ENCODE measurements around the gene ZNF326.

ZNF326 gene

DNA sequence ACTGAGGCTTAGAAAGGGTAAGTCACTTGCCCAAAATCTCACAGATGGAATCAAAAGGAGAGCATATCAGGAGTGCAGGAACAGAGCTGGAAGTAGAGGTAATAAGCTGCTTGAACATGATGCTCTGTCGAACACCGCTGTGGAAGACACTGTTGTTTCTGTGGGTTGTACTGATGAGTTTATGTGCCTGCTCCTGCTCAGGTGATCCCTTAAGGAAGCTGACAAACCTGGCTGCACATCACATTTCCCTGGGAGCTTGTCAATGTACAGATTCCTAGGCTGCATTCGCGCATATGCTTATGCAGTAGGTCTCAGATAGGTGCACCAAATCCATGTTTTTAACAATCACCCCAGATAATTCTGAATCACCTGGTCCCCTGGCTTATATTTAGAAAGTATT lies 79.7 kb downstream of the ZNF326 start:
- no peak overlapping the region for H3K4me3 ChIP-seq (replicated peaks in 1 of 2; ENCODE audit: low read depth in 2 of 2, low read length in 2 of 2)
- TF ChIP-seq, protein P1, sequence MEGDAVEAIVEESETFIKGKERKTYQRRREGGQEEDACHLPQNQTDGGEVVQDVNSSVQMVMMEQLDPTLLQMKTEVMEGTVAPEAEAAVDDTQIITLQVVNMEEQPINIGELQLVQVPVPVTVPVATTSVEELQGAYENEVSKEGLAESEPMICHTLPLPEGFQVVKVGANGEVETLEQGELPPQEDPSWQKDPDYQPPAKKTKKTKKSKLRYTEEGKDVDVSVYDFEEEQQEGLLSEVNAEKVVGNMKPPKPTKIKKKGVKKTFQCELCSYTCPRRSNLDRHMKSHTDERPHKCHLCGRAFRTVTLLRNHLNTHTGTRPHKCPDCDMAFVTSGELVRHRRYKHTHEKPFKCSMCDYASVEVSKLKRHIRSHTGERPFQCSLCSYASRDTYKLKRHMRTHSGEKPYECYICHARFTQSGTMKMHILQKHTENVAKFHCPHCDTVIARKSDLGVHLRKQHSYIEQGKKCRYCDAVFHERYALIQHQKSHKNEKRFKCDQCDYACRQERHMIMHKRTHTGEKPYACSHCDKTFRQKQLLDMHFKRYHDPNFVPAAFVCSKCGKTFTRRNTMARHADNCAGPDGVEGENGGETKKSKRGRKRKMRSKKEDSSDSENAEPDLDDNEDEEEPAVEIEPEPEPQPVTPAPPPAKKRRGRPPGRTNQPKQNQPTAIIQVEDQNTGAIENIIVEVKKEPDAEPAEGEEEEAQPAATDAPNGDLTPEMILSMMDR (IDR thresholded peaks at IDR 0.05; ENCODE audit: low read depth, low read length) = no peak
- DNase-seq (ENCODE audit: low read depth in 2 of 2) = no peak

DNA sequence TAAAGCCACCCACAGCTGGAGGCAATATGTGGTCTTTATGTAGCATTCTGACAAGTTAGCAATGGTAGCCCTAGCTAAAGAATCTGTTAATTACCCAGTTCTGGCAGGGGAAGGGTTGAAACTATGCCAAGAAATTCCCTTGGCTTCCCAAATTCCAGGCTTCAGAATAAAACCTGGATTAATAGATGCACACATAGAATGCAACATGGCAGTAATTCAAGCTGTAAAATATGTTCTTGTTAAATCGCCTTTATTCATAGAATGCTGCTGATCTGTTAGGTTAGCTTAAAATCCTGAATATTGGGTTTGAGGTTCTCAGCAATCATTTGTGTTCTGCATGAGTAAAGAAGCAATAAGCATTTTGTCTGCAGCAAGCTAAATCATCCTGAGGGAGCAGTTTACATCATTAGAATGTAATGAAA lies 80.1 kb downstream of the ZNF326 start:
- H3K4me3 ChIP-seq (replicated peaks in 1 of 2; ENCODE audit: low read depth in 2 of 2, low read length in 2 of 2) = no peak overlapping the region
- no peak for DNase-seq (ENCODE audit: low read depth in 2 of 2)
- TF ChIP-seq, protein P1 (IDR thresholded peaks at IDR 0.05; ENCODE audit: low read depth, low read length) = no peak

DNA sequence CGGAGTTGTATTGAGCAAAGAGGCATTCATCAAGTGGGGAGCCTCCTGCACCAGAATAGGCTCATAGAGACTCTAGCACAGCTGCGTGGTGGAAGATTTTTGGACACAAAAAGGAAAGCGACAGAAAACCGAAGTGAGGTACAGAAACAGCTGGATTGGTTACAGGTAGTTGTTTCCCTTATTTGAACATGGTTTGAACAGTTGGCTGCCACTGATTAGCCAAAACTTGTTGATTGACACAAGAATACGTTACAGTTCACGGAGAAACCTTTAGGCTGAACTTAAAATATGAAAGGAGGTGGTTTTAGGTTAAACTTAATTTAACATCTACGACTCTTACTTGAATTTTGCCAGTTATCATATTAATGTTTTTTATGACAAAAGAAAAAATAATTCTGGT lies 89.1 kb downstream of the ZNF326 start:
- TF ChIP-seq, protein P1 (IDR thresholded peaks at IDR 0.05; ENCODE audit: low read depth, low read length) = no peak
- no peak for DNase-seq (ENCODE audit: low read depth in 2 of 2)
- no peak overlapping the region for H3K4me3 ChIP-seq (replicated peaks in 1 of 2; ENCODE audit: low read depth in 2 of 2, low read length in 2 of 2)

Measured in cardiac fibroblast (primary cell).